H1 (cell line): ENCODE measurements around the gene CPPED1. TPM values are rescaled to one million over a fixed set of nuclear protein-coding genes. Genes with fewer than 3 reads are reported as not detected.

Experiments used
- CTCF ChIA-PET: fragments of 300-600 bp; sonication (Branson Sonifier 250); formaldehyde crosslinking; loops from one replicate; lab custom pipeline; 2021; ENCODE audit not compliant: partially characterized antibody; lab: Charles Lee
- POLR2A ChIA-PET: fragments of 300-600 bp; sonication (Branson Sonifier 250); formaldehyde crosslinking; loops from one replicate; lab custom pipeline; 2021; ENCODE audit warnings: inconsistent platforms; ENCODE audit not compliant: partially characterized antibody; lab: Charles Lee
- DNase-seq, 2 experiments: peaks; one replicate each; pipeline versions ENCODE4 v3.0.0 to v3.0.0-alpha.2; 2010 to 2022; ENCODE audit warnings: low spot score in 2 of 2, low read depth in 1 of 2, mixed read lengths in 1 of 2
- FAIRE-seq: peaks from 2 replicates; lab custom pipeline; 2011; peaks lifted over from hg19 to GRCh38; lab: Jason Lieb, UNC
- H2AFZ ChIP-seq: 2 replicates; pipeline ENCODE4 v1.8.1; 2012; ENCODE audit warnings: low read length, inconsistent platforms
- H2AK5ac ChIP-seq: 2 replicates; pipeline ENCODE4 v1.6.1; 2013; ENCODE audit warnings: low read depth, low read length
- H2BK120ac ChIP-seq: replicated peaks from 2 replicates; pipeline ENCODE3; 2013; ENCODE audit warnings: low read depth, low read length, inconsistent platforms
- H2BK12ac ChIP-seq: 2 replicates; pipeline ENCODE4 v1.6.1; 2013; ENCODE audit warnings: low read depth, low read length
- H2BK15ac ChIP-seq: 2 replicates; pipeline ENCODE4 v1.6.1; 2013; ENCODE audit warnings: low read length
- H2BK20ac ChIP-seq: 2 replicates; pipeline ENCODE4 v1.6.1; 2013; ENCODE audit warnings: low read length
- H2BK5ac ChIP-seq: 2 replicates; pipeline ENCODE4 v1.6.1; 2013; ENCODE audit warnings: low read depth, low read length
- H3K14ac ChIP-seq: 2 replicates; pipeline ENCODE4 v1.6.1; 2013; ENCODE audit warnings: inconsistent platforms; ENCODE audit not compliant: insufficient read length
- H3K18ac ChIP-seq: 2 replicates; pipeline ENCODE4 v1.6.1; 2013; ENCODE audit warnings: low read length; ENCODE audit errors: extremely low read depth
- H3K23ac ChIP-seq: 2 replicates; pipeline ENCODE4 v1.6.1; 2013; ENCODE audit warnings: inconsistent platforms; ENCODE audit not compliant: insufficient read length
- H3K23me2 ChIP-seq: 2 replicates; pipeline ENCODE4 v1.6.1; 2013; ENCODE audit warnings: low read depth, low read length
- H3K27ac ChIP-seq: 2 replicates; pipeline ENCODE4 v1.6.1; 2011; ENCODE audit warnings: low read depth, low read length, inconsistent platforms
- H3K27me3 ChIP-seq, 4 experiments: replicated peaks in 1 of 4; 1 replicate in 1 of 4; 2 replicates in 3 of 4; pipeline versions ENCODE4 v1.6.1 to v1.8.1; 2011 to 2013; ENCODE audit warnings: low read length in 3 of 4, mild to moderate bottlenecking in 3 of 4, inconsistent platforms in 2 of 4, mixed read lengths in 2 of 4, moderate library complexity in 1 of 4; ENCODE audit not compliant: control insufficient read depth in 3 of 4, insufficient read depth in 3 of 4; ENCODE audit errors: extremely low read depth in 1 of 4
- H3K36me3 ChIP-seq, 4 experiments: 2 replicates each; pipeline versions ENCODE4 v1.6.1 to v1.8.1; 2011 to 2013; ENCODE audit warnings: mild to moderate bottlenecking in 4 of 4, low read length in 3 of 4, moderate library complexity in 2 of 4, control low read depth in 1 of 4, inconsistent platforms in 1 of 4; ENCODE audit not compliant: insufficient read depth in 4 of 4, control insufficient read depth in 2 of 4
- H3K4ac ChIP-seq: replicated peaks from 2 replicates; pipeline ENCODE3; 2013; ENCODE audit warnings: low read length, low read depth, mixed read lengths, inconsistent platforms; ENCODE audit not compliant: insufficient read length
- H3K4me1 ChIP-seq, 4 experiments: replicated peaks in 1 of 4; 1 replicate in 1 of 4; 2 replicates in 3 of 4; pipeline versions ENCODE4 v1.6.1 to v1.8.1; 2011 to 2013; ENCODE audit warnings: low read length in 3 of 4, inconsistent platforms in 2 of 4, mixed read lengths in 1 of 4; ENCODE audit not compliant: insufficient read depth in 4 of 4, control insufficient read depth in 3 of 4
- H3K4me2 ChIP-seq, 2 experiments: 2 replicates each; pipeline versions ENCODE4 v1.6.1 to v1.8.1; 2011 to 2013; ENCODE audit warnings: low read depth in 2 of 2, low read length in 2 of 2, control low read depth in 1 of 2, inconsistent platforms in 1 of 2, mild to moderate bottlenecking in 1 of 2; ENCODE audit not compliant: insufficient read depth in 1 of 2
- H3K4me3 ChIP-seq, 4 experiments: fragments of 200-600, 300-600 bp in 1 of 4; sonication (generic), shearing (Covaris generic), sonication (Bioruptor Twin) in 1 of 4; 2 replicates each; pipeline versions ENCODE4 v1.5.1 to v1.8.1; 2011 to 2016; ENCODE audit warnings: low read length in 4 of 4, low read depth in 3 of 4, control low read depth in 2 of 4, inconsistent platforms in 2 of 4, mild to moderate bottlenecking in 2 of 4, mixed read lengths in 1 of 4, moderate library complexity in 1 of 4; ENCODE audit not compliant: insufficient read depth in 2 of 4; ENCODE audit errors: extremely low read depth in 1 of 4
- H3K56ac ChIP-seq: replicated peaks from 2 replicates; pipeline ENCODE3; 2013; ENCODE audit warnings: low read depth, mild to moderate bottlenecking, mixed read lengths, low read length, inconsistent platforms; ENCODE audit not compliant: insufficient read length
- H3K79me1 ChIP-seq: 2 replicates; pipeline ENCODE4 v1.6.1; 2013; ENCODE audit warnings: low read depth, low read length, control low read depth
- H3K79me2 ChIP-seq, 2 experiments: 2 replicates each; pipeline versions ENCODE4 v1.6.1 to v1.8.1; 2012 to 2013; ENCODE audit warnings: low read length in 2 of 2, mild to moderate bottlenecking in 2 of 2, inconsistent platforms in 1 of 2; ENCODE audit not compliant: insufficient read depth in 2 of 2, control insufficient read depth in 1 of 2
- H3K9ac ChIP-seq, 4 experiments: replicated peaks in 1 of 4; 1 replicate in 1 of 4; 2 replicates in 3 of 4; pipeline versions ENCODE4 v1.6.1 to v1.8.1; 2011 to 2013; ENCODE audit warnings: low read depth in 3 of 4, low read length in 3 of 4, control low read depth in 2 of 4, mild to moderate bottlenecking in 2 of 4, moderate library complexity in 2 of 4, inconsistent platforms in 1 of 4; ENCODE audit errors: extremely low read depth in 1 of 4
- H3K9me3 ChIP-seq, 2 experiments: 2 replicates each; pipeline versions ENCODE4 v1.6.1 to v1.8.1; 2012 to 2013; ENCODE audit warnings: mild to moderate bottlenecking in 2 of 2, moderate library complexity in 2 of 2, control low read depth in 1 of 2, inconsistent platforms in 1 of 2, low read depth in 1 of 2, low read length in 1 of 2, mixed read lengths in 1 of 2; ENCODE audit not compliant: insufficient read depth in 2 of 2
- H4K20me1 ChIP-seq, 2 experiments: replicated peaks in 1 of 2; 2 replicates each; pipeline versions ENCODE3 to v1.8.1; 2011 to 2013; ENCODE audit warnings: inconsistent platforms in 2 of 2, low read length in 2 of 2, mild to moderate bottlenecking in 1 of 2; ENCODE audit not compliant: insufficient read depth in 2 of 2, control insufficient read depth in 1 of 2
- H4K5ac ChIP-seq: 2 replicates; pipeline ENCODE4 v1.6.1; 2013; ENCODE audit warnings: low read length, low read depth, mixed read lengths, inconsistent platforms; ENCODE audit not compliant: insufficient read length
- H4K8ac ChIP-seq: 2 replicates; pipeline ENCODE4 v1.8.0; 2013; ENCODE audit warnings: mild to moderate bottlenecking, moderate library complexity, low read length, inconsistent platforms; ENCODE audit not compliant: insufficient read depth; ENCODE audit errors: extremely low read depth
- H4K91ac ChIP-seq: replicated peaks from 2 replicates; pipeline ENCODE3; 2013; ENCODE audit warnings: low read length, mixed read lengths, inconsistent platforms; ENCODE audit not compliant: insufficient read length
- CTCF ChIP-seq, 3 experiments: IDR thresholded peaks; 1 replicate in 2 of 3; 2 replicates in 1 of 3; pipeline versions ENCODE4 v1.5.1 to v1.6.1; 2011; ENCODE audit warnings: low read length in 3 of 3, mild to moderate bottlenecking in 3 of 3, inconsistent platforms in 2 of 3, low read depth in 1 of 3, moderate library complexity in 1 of 3; ENCODE audit not compliant: insufficient read depth in 1 of 3; ENCODE audit errors: control extremely low read depth in 1 of 3
- KDM4A ChIP-seq: IDR thresholded peaks from one replicate; pipeline ENCODE4 v1.7.1; 2012; ENCODE audit warnings: low read depth, mild to moderate bottlenecking, moderate library complexity, low read length, inconsistent platforms; ENCODE audit not compliant: severe bottlenecking
- RAD21 ChIP-seq, 2 experiments: IDR thresholded peaks in 1 of 2; conservative IDR thresholded peaks in 1 of 2; 2 replicates each; pipeline ENCODE4 v1.6.1; 2011; ENCODE audit warnings: low read depth in 2 of 2, low read length in 2 of 2, improper control_type of control experiment in 1 of 2, inconsistent platforms in 1 of 2, mild to moderate bottlenecking in 1 of 2, moderate library complexity in 1 of 2
- WGBS, 2 experiments: shearing (Covaris generic) in 1 of 2; methylation state at CpG; one replicate each; pipeline versions ENCODE4 v1.1.6 to v1.1.7; 2013 to 2015; ENCODE audit warnings: low lambda C conversion rate in 2 of 2, mixed read lengths in 2 of 2, inconsistent platforms in 1 of 2, low coverage in 1 of 2, missing lambda C conversion rate in 1 of 2; ENCODE audit not compliant: insufficient replicate concordance in 2 of 2, insufficient coverage in 1 of 2, insufficient read length in 1 of 2; ENCODE audit errors: extremely low coverage in 1 of 2, missing lambda C conversion rate in 1 of 2; 5-methylcytosine and 5-hydroxymethylcytosine counted together
- polyA plus RNA-seq, 7 experiments: library from polyadenylated mRNA; depleted of rRNA in 3 of 7; stranded (reverse) in 5 of 7; unstranded in 2 of 7; fragments of >200 nt in 5 of 7; fragments of 200-250 nt in 2 of 7; gene quantifications; 1 replicate in 5 of 7; 2 replicates in 1 of 7; 4 replicates in 1 of 7; pipeline versions ENCODE4 v1.2.1 to v1.2.3, GENCODE V29; 2011 to 2013; ENCODE audit warnings: missing spikeins in 2 of 7, mixed read lengths in 2 of 7
- total RNA-seq: library from RNA; stranded (reverse); fragmentation: NEBNext Ultra II Directional; extraction: Animal tissue kit (Norgen Biotek cat#: 25700); gene quantifications from 2 replicates; pipeline ENCODE4 v1.2.1, GENCODE V29; 2021

Gene CPPED1
- total and polyA plus RNA-seq, 2 of the 8 experiments (the other 6 are each of a cell fraction or from before 2014, with no cell fraction given) = 3.5 to 11.2 TPM

- TF ChIP-seq KDM4A (no peak), RAD21 (IDR thresholded peaks at IDR 0.05 in 1 of 2, conservative IDR thresholded peaks at IDR 0.05 in 1 of 2; ENCODE audit: low read depth in 2 of 2, low read length in 2 of 2) (peak; percentile 54 to 63), CTCF (IDR thresholded peaks at IDR 0.05; ENCODE audit: control extremely low read depth in 1 of 3, insufficient read depth in 1 of 3, low read depth in 1 of 3, low read length in 3 of 3) (peak; percentile 50 to 69 (median 65))
- Histone ChIP-seq H3K9ac (no peak overlapping the region), H2AK5ac (no peak overlapping the region), H3K79me2 (no peaks in the 10 kb centered on the region; a peak in 1 of 4 replicates), H3K4me2 (no peak overlapping the region), H3K36me3 (no peaks in the 10 kb centered on the region), H2BK20ac (no peak overlapping the region), H2BK120ac (no peak overlapping the region), H3K27me3 (no peaks in the 10 kb centered on the region), H3K14ac (no peak overlapping the region), H3K4me3 (no peak overlapping the region), H2BK12ac (no peak overlapping the region), H3K9me3 (no peaks in the 10 kb centered on the region), H3K4me1 (peaks cover 0 to 3% (median 1%) of the 10 kb centered on the region in 4 experiments; a peak in 1 of 7 replicates), H4K8ac (no peak overlapping the region), H3K27ac (no peak overlapping the region), H2AFZ (0 out of 2 replicates have a peak overlapping the region, but pooled peaks have one; percentile 10), H3K79me1 (no peaks in the 10 kb centered on the region), H2BK5ac (no peak overlapping the region), H3K23me2 (no peaks in the 10 kb centered on the region), H4K5ac (no peak overlapping the region), H2BK15ac (no peak overlapping the region), H3K23ac (no peak overlapping the region), H3K18ac (no peak overlapping the region), H3K56ac (no peak overlapping the region), H4K91ac (no peak overlapping the region), H3K4ac (no peak overlapping the region), H4K20me1 (peaks cover 0 to 1% of the 10 kb centered on the region in 2 experiments)
- no peak for FAIRE-seq
- POLR2A ChIA-PET = interaction anchor here (1.0 to 1.7 kb wide), 3 partner anchors 8 to 11 kb away, joined by 4 to 8 read pairs (median 5); partner anchors contain the start of gene CPPED1
- peak; percentile 17 to 67 for DNase-seq
- WGBS, 2 experiments = 74% methylated on average over 9 of the region's 9 CpGs; no CpG with 5 or more reads in 1 of the 2 experiments
- CTCF ChIA-PET = interaction anchor here (0.6 to 2.9 kb wide), 16 partner anchors 9 to 974 kb away, joined by 3 to 26 read pairs (median 3); no protein-coding TSS in a partner anchor
Observed at GRCh38 chr16:12793120-12793864, 10.4 kb downstream of the CPPED1 start.
